HEK293 (cell line): ENCODE measurements around the gene CA5A.
"Not testable (repeated sequence)": the region's sequence is repeated elsewhere in the genome, so short reads cannot be mapped to it uniquely, and the experiment has no call there.

ENCODE experiments used
- CTCF ChIA-PET: fragments of 350-600 bp; formaldehyde crosslinking; extraction: SDS; loops from one replicate; lab custom pipeline; 2021; ENCODE audit warnings: antibody characterized with exemption; lab: Yijun Ruan, JAX
- POLR2A ChIA-PET: fragments of 300-600 bp; formaldehyde crosslinking; extraction: SDS; loops from one replicate; lab custom pipeline; 2020; ENCODE audit warnings: antibody characterized with exemption, inconsistent platforms; lab: Yijun Ruan, JAX
- H3K27ac ChIP-seq: fragments of 200-500 bp; sonication (Bioruptor generic); 2 replicates; pipeline ENCODE4 v1.5.1; 2014; ENCODE audit warnings: low read depth, low read length, control low read depth, inconsistent platforms; ENCODE audit errors: extremely low read depth
- H3K36me3 ChIP-seq, 2 experiments: fragments of 200-500 bp in 1 of 2; sonication (Bioruptor generic) in 1 of 2; 1 replicate in 1 of 2; 2 replicates in 1 of 2; pipeline ENCODE4 v1.5.1; 2014 to 2017; ENCODE audit warnings: inconsistent platforms in 2 of 2, low read length in 2 of 2; ENCODE audit not compliant: control insufficient read depth in 2 of 2, insufficient read depth in 1 of 2
- H3K4me1 ChIP-seq: fragments of 200-500 bp; sonication (Bioruptor generic); 2 replicates; pipeline ENCODE4 v1.5.1; 2014; ENCODE audit warnings: mild to moderate bottlenecking, low read length, inconsistent platforms; ENCODE audit not compliant: control insufficient read depth, insufficient read depth
- H3K4me3 ChIP-seq: 2 replicates; pipeline ENCODE4 v1.5.1; 2011; ENCODE audit warnings: low read depth, mild to moderate bottlenecking, control low read depth, low read length, moderate library complexity
- H3K9me3 ChIP-seq: fragments of 200-500 bp; sonication (Bioruptor generic); 2 replicates; pipeline ENCODE4 v1.5.1; 2014; ENCODE audit warnings: low read depth, low read length, inconsistent platforms; ENCODE audit not compliant: control insufficient read depth, insufficient read depth
- GLI4 ChIP-seq: fragments of 450-650 bp; formaldehyde crosslinking; IDR thresholded peaks from 2 replicates; pipeline ENCODE4 v1.5.1; 2016; ENCODE audit warnings: missing biosample characterization, missing genetic modification characterization
- MYNN ChIP-seq: fragments of 450-650 bp; formaldehyde crosslinking; IDR thresholded peaks from 2 replicates; pipeline ENCODE4 v1.5.1; 2016; ENCODE audit warnings: missing biosample characterization, missing genetic modification characterization, borderline replicate concordance
- OVOL3 ChIP-seq: fragments of 450-650 bp; formaldehyde crosslinking; IDR thresholded peaks from 2 replicates; pipeline ENCODE4 v1.5.1; 2016; ENCODE audit warnings: missing biosample characterization, missing genetic modification characterization
- SP2 ChIP-seq: fragments of 450-650 bp; formaldehyde crosslinking; IDR thresholded peaks from 2 replicates; pipeline ENCODE4 v1.5.1; 2016; ENCODE audit warnings: missing biosample characterization, missing genetic modification characterization
- SP3 ChIP-seq: fragments of 450-650 bp; formaldehyde crosslinking; IDR thresholded peaks from 2 replicates; pipeline ENCODE4 v1.5.1; 2016; ENCODE audit warnings: missing biosample characterization, missing genetic modification characterization
- ZBTB48 ChIP-seq: fragments of 450-650 bp; formaldehyde crosslinking; IDR thresholded peaks from 2 replicates; pipeline ENCODE4 v1.5.1; 2016; ENCODE audit warnings: missing biosample characterization, missing genetic modification characterization
- ZBTB7A ChIP-seq: fragments of 450-650 bp; formaldehyde crosslinking; IDR thresholded peaks from 2 replicates; pipeline ENCODE4 v1.5.1; 2016; ENCODE audit warnings: low read depth, missing biosample characterization, missing genetic modification characterization
- ZFP69B ChIP-seq: fragments of 450-650 bp; formaldehyde crosslinking; IDR thresholded peaks from 2 replicates; pipeline ENCODE4 v1.5.1; 2016; ENCODE audit warnings: missing biosample characterization, missing genetic modification characterization
- ZNF121 ChIP-seq: fragments of 450-650 bp; formaldehyde crosslinking; IDR thresholded peaks from 2 replicates; pipeline ENCODE4 v1.5.1; 2016; ENCODE audit warnings: missing biosample characterization, missing genetic modification characterization
- ZNF133 ChIP-seq: fragments of 450-650 bp; formaldehyde crosslinking; IDR thresholded peaks from 2 replicates; pipeline ENCODE4 v1.5.1; 2016; ENCODE audit warnings: missing biosample characterization, missing genetic modification characterization
- ZNF155 ChIP-seq: fragments of 450-650 bp; formaldehyde crosslinking; IDR thresholded peaks from 2 replicates; pipeline ENCODE4 v1.5.1; 2016; ENCODE audit warnings: missing biosample characterization, missing genetic modification characterization
- ZNF169 ChIP-seq: fragments of 450-650 bp; formaldehyde crosslinking; IDR thresholded peaks from 2 replicates; pipeline ENCODE4 v1.5.1; 2016; ENCODE audit warnings: missing biosample characterization, missing genetic modification characterization
- ZNF202 ChIP-seq: fragments of 450-650 bp; formaldehyde crosslinking; IDR thresholded peaks from 2 replicates; pipeline ENCODE4 v1.5.1; 2016; ENCODE audit warnings: missing biosample characterization, missing genetic modification characterization, borderline replicate concordance
- ZNF211 ChIP-seq: fragments of 450-650 bp; formaldehyde crosslinking; IDR thresholded peaks from 2 replicates; pipeline ENCODE4 v1.5.1; 2016; ENCODE audit warnings: low read depth, missing biosample characterization, missing genetic modification characterization
- ZNF24 ChIP-seq: fragments of 450-650 bp; formaldehyde crosslinking; IDR thresholded peaks from 2 replicates; pipeline ENCODE4 v1.5.1; 2016; ENCODE audit warnings: missing biosample characterization, missing genetic modification characterization
- ZNF26 ChIP-seq: fragments of 450-650 bp; formaldehyde crosslinking; IDR thresholded peaks from 2 replicates; pipeline ENCODE4 v1.5.1; 2016; ENCODE audit warnings: missing biosample characterization, missing genetic modification characterization
- ZNF292 ChIP-seq: fragments of 450-650 bp; formaldehyde crosslinking; IDR thresholded peaks from 2 replicates; pipeline ENCODE4 v1.5.1; 2016; ENCODE audit warnings: low read depth, missing biosample characterization, missing genetic modification characterization, borderline replicate concordance
- ZNF324 ChIP-seq: fragments of 450-650 bp; formaldehyde crosslinking; IDR thresholded peaks from 2 replicates; pipeline ENCODE4 v1.5.1; 2016; ENCODE audit warnings: missing biosample characterization, missing genetic modification characterization
- ZNF366 ChIP-seq: fragments of 450-650 bp; formaldehyde crosslinking; conservative IDR thresholded peaks from 2 replicates; pipeline ENCODE4 v1.5.1; 2016; ENCODE audit warnings: missing biosample characterization, missing genetic modification characterization
- ZNF37A ChIP-seq: fragments of 450-650 bp; IDR thresholded peaks from 2 replicates; pipeline ENCODE4 v1.5.1; 2018; ENCODE audit warnings: missing biosample characterization, missing genetic modification characterization
- ZNF423 ChIP-seq: fragments of 450-650 bp; formaldehyde crosslinking; IDR thresholded peaks from 2 replicates; pipeline ENCODE4 v1.5.1; 2016; ENCODE audit warnings: missing biosample characterization, missing genetic modification characterization
- ZNF529 ChIP-seq: fragments of 450-650 bp; formaldehyde crosslinking; IDR thresholded peaks from 2 replicates; pipeline ENCODE4 v1.5.1; 2017; ENCODE audit warnings: missing genetic modification characterization, missing biosample characterization; ENCODE audit not compliant: insufficient replicate concordance
- ZNF561 ChIP-seq: fragments of 450-650 bp; IDR thresholded peaks from 2 replicates; pipeline ENCODE4 v1.5.1; 2018; ENCODE audit warnings: missing biosample characterization, missing genetic modification characterization, borderline replicate concordance
- ZNF600 ChIP-seq: fragments of 450-650 bp; formaldehyde crosslinking; IDR thresholded peaks from 2 replicates; pipeline ENCODE4 v1.5.1; 2016; ENCODE audit warnings: missing biosample characterization, missing genetic modification characterization
- ZNF747 ChIP-seq: fragments of 450-650 bp; formaldehyde crosslinking; IDR thresholded peaks from 2 replicates; pipeline ENCODE4 v1.5.1; 2016; ENCODE audit warnings: missing biosample characterization, missing genetic modification characterization
- ZNF768 ChIP-seq: fragments of 450-650 bp; formaldehyde crosslinking; IDR thresholded peaks from 2 replicates; pipeline ENCODE4 v1.5.1; 2018; ENCODE audit warnings: missing biosample characterization, mild to moderate bottlenecking, missing genetic modification characterization
- TF ChIP-seq, protein P1 (sequence below): fragments of 450-650 bp; IDR thresholded peaks from 2 replicates; pipeline ENCODE4 v1.5.1; 2018; ENCODE audit warnings: missing biosample characterization, mild to moderate bottlenecking, missing genetic modification characterization

The CA5A gene

GRCh38 chr16:87939562-87940423 is 3.5 kb upstream of the CA5A start:
- CTCF ChIA-PET, result interaction anchor here (0.6 to 1.1 kb wide), 3 partner anchors 46 to 663 kb away, joined by 3 to 4 read pairs (median 3); no protein-coding TSS in a partner anchor
- H3K27ac ChIP-seq, result no peak overlapping the region
- H3K36me3 ChIP-seq, result no peaks in the 10 kb centered on the region
- no peaks in the 10 kb centered on the region for H3K4me1 ChIP-seq
- H3K9me3 ChIP-seq, result no peaks in the 10 kb centered on the region
- POLR2A ChIA-PET, result interaction anchor here (0.5 to 1.1 kb wide), 2 partner anchors 9 to 40 kb away, joined by 3 read pairs; no protein-coding TSS in a partner anchor
- H3K4me3 ChIP-seq, result no peak overlapping the region
- TF ChIP-seq, protein P1, sequence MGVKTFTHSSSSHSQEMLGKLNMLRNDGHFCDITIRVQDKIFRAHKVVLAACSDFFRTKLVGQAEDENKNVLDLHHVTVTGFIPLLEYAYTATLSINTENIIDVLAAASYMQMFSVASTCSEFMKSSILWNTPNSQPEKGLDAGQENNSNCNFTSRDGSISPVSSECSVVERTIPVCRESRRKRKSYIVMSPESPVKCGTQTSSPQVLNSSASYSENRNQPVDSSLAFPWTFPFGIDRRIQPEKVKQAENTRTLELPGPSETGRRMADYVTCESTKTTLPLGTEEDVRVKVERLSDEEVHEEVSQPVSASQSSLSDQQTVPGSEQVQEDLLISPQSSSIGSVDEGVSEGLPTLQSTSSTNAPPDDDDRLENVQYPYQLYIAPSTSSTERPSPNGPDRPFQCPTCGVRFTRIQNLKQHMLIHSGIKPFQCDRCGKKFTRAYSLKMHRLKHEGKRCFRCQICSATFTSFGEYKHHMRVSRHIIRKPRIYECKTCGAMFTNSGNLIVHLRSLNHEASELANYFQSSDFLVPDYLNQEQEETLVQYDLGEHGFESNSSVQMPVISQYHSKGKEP (tag by site-specific recombination), result no peak
- TF ChIP-seq OVOL3 (tag by site-specific recombination), result no peak
- TF ChIP-seq ZNF529 (tag by site-specific recombination), result no peak
- TF ChIP-seq ZFP69B (tag by site-specific recombination), result no peak
- TF ChIP-seq ZNF169 (tag by site-specific recombination), result no peak
- TF ChIP-seq ZNF211 (tag by site-specific recombination), result no peak
- TF ChIP-seq GLI4, result no peak
- TF ChIP-seq ZNF600 (tag by site-specific recombination), result no peak
- no peak for TF ChIP-seq SP3 (tag by site-specific recombination)
- no peak for TF ChIP-seq ZNF561 (tag by site-specific recombination)
- no peak for TF ChIP-seq ZNF121
- TF ChIP-seq ZBTB48, result no peak
- TF ChIP-seq ZNF202 (tag by site-specific recombination), result no peak
- no peak for TF ChIP-seq ZNF37A (tag by site-specific recombination)
- no peak for TF ChIP-seq ZNF155 (tag by site-specific recombination)
- TF ChIP-seq SP2, result no peak
- TF ChIP-seq ZNF324 (tag by site-specific recombination), result no peak
- no peak for TF ChIP-seq ZNF133 (tag by site-specific recombination)
- TF ChIP-seq ZNF26 (tag by site-specific recombination), result no peak
- no peak for TF ChIP-seq MYNN (tag by site-specific recombination)

GRCh38 chr16:87938412-87938949 is 2.2 kb upstream of the CA5A start:
- ChIA-PET CTCF (no interaction called here), POLR2A (interaction anchor here (1.1 kb wide), 1 partner anchor 10 kb away, joined by 3 read pairs; no protein-coding TSS in a partner anchor)
- H3K36me3 ChIP-seq, result no peaks in the 10 kb centered on the region
- H3K4me3 ChIP-seq, result no peak overlapping the region
- no peaks in the 10 kb centered on the region for H3K4me1 ChIP-seq
- H3K9me3 ChIP-seq, result no peaks in the 10 kb centered on the region
- no peak overlapping the region for H3K27ac ChIP-seq
- TF ChIP-seq ZBTB7A (tag by site-specific recombination), result no peak
- TF ChIP-seq ZNF768 (tag by site-specific recombination), result no peak
- TF ChIP-seq ZNF366 (tag by site-specific recombination), result peak; percentile 70
- peak; percentile 98 for TF ChIP-seq ZNF24 (tag by site-specific recombination)
- no peak for TF ChIP-seq ZNF529 (tag by site-specific recombination)
- no peak for TF ChIP-seq ZNF292 (tag by site-specific recombination)
- no peak for TF ChIP-seq ZNF747 (tag by site-specific recombination)
- no peak for TF ChIP-seq ZNF423 (tag by site-specific recombination)

DNA sequence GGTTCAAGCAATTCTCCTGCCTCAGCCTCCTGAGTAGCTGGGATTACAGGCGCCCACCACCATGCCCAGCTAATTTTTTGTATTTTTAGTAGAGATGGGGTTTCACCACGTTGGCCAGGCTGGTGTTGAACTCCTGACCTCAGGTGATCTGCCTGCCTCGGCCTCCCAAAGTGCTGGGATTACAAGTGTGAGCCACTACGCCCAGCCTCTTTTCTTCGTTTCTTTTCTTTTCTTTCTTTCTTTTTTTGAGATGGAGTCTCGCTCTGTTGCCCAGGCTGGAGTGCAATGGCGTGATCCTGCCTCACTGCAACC is 858 bp upstream of the CA5A start:
- H3K36me3 ChIP-seq, POLR2A ChIA-PET, H3K4me3 ChIP-seq, CTCF ChIA-PET, H3K27ac ChIP-seq, H3K4me1 ChIP-seq, H3K9me3 ChIP-seq: not testable (repeated sequence)

GRCh38 chr16:87936016-87936374 is 334 bp downstream of the CA5A start:
- POLR2A ChIA-PET, H3K9me3 ChIP-seq, H3K4me3 ChIP-seq, CTCF ChIA-PET, H3K4me1 ChIP-seq, H3K27ac ChIP-seq, H3K36me3 ChIP-seq: not testable (repeated sequence)
